Measurements from ENCODE around the gene TPD52L1.
"Not testable (repeated sequence)": the region's sequence is repeated elsewhere in the genome, so short reads cannot be mapped to it uniquely, and the experiment has no call there.

The TPD52L1 gene

DNA sequence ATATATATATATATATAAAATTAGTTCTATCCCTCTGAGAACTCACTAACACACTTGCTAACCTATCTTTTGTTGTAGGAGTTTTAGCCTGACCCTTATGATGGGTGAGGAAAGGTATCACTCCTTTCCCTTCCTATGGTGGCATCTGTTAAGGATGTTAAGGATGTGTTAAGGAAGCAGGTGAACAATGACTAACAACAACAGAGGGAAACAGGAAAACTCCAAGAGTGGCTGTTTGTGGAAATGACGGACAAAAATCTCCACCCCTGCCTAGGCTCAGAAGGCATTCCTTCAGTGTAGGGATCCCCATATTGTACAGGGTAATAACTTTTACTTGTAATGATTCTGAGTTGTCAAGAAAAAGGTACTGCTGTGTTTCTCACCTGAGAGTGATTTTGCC is 8.8 kb upstream of the TPD52L1 start:
- DNase-seq, result no peak

DNA sequence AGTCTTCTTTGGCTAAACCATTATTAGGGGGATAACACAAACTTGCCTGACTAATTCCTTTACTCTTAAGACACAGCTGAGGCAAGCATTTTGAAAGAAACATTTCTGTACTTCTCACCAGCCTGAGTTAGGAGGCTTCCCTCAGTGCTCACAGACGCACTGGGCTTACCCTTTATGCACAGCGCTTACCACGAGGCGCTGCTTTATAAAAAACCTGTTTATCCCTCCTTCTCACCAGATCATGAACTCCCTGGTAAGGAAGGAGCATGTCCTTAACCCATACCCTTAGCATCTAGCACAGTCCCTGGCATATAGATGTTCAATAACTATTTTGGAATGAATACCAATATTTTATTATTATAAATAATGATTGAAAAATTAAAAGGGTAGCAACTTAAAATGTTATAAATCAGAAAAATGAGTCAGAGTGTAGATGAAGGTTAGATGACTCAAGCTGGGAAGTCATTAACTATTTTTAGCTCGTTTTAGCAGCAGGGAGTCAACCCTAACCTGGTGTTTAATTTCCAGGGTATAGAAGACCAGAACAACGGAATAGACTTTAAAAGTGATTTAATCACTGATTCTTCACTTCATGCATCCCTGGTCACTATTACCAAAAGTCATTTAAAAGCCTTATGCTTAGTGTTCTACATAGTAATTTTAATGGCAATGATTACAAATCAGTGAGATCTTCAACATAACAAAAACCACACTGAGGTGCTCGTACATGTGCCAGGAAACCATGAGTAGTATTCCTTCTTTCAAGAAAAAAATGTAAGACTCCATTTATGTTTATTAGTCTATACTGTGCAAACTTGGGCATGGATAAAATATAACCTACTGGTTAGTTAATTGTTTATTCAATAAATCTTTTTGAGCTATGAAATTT is 4.1 kb upstream of the TPD52L1 start:
- DNase-seq, result peak in 1 of 2 experiments; percentile 2

DNA sequence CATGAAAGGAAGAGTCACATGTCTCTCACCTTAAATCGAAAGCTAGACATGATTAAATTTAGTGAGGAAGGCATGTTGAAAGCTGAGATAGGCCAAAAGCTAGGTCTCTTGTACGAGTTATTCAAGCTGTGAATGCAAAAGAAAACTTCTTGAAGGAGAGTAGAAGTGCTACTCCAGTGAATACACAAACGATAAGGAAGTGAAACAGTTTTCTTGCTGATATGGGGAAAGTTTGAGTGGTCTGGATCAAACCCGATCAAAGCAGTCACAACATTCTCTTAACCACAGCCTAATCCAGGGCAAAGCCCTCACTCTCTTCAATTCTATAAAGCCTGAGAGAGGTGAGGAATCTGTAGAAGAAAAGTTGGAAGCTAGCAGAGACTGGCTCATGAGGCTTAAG is 1.9 kb upstream of the TPD52L1 start:
- DNase-seq, result no peak

DNA sequence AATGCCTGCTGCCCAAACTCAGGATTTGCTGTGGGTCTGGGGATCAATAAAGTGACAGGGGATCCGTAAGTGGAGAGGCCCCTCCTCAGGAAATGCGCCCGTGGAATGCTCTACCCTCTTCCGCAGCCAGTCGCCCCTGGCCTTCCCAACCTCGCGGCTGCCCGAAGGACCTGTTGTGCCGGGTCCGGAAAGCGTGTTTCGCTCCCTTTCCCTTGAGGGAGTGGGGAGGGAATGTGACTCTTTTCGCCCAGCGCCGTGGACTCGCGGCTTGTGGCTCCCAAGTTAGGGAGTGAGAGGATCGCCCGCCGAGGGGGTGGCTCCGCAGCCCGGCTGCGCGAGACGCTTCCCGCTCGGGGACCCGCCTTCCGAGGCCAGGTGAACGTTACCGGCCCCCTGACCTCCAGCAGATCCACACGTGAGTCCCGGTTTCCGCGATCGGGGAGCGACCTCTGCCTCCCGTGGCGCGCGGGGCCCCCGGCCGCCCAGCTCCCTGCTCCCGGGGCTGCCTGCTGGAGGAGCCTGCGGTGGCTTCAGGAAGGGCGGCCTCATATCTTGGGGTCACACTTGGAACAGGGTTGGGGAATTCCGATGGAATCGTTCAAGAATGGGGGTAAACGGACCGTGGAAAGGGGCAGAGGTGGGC is 666 bp downstream of the TPD52L1 start:
- peak in 1 of 2 experiments; percentile 12 for DNase-seq

DNA sequence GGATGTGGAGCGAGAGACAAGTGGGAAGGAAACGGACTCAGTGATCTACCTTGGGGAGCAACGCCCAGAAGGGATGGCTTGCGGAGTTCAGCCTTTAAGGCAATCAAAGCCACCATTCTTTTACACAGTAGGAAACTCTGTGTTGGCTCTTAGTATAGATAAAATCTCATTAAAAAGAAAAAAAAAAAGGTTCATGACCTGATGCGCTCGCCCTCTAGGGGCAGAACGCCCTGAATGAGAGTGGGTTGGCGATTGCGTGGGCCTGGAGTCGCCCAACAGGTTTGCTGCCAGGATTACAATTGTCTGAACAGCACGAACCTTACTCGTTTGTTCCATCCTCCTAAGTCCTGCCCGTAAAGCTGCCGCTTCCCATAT is 1.2 kb downstream of the TPD52L1 start:
- peak; percentile 29 to 33 for DNase-seq

DNA sequence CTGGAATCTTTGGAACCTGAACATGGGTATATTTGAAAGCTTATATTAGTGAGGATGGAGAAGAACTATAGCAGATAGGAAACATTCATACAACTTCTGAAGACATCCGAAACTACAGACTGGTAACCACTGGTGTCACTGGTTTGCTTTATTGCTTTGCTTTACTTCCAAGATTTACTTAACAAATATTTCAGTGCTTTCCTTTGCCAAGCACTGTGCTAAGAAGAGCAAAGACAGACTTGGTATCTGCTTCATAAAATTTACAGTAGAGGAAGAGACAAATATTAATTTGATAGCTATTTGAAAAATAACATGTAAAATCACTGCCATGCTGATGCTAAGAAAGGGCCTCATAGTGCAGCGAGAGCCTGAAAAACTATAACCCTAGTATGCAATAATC is 1.8 kb downstream of the TPD52L1 start:
- no peak for DNase-seq

DNA sequence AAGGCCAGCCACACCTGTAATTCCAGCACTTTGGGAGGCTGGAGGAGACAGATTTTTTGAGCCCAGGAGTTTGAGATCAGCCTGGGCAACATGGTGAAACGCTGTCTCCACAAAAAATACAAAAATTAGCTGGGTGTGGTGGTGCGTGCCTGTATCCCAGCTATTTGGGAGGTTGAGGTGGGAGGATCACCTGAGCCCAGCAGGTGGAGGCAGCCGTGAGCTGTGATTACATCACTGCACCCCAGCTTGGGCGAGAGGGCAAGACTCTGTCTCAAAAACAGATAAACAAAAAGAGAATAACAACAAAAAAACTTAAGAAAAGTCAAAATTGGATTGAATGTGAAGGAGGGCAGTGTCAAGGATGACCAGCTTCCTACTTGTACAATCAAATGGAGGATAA is 2.9 kb downstream of the TPD52L1 start:
- DNase-seq, result no peak

DNA sequence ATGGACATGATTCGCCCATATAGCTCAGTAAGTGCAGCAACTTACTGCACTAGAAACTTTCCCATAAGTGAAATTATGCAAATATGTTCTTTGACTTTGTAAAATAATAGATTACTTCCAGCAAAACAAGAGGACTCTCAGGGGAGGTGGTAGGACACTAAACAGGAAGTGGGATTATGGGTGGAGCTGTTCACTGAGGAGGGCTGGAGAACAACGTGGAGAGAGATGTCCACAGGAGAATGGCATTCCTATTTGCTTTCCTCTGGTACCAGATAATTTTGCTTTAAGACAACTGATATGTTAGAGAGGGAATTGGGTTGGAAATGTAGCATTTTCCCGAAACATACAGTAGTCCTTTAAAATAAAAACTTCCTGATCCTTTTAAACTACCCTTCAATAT is 3.7 kb downstream of the TPD52L1 start:
- no peak for DNase-seq

DNA sequence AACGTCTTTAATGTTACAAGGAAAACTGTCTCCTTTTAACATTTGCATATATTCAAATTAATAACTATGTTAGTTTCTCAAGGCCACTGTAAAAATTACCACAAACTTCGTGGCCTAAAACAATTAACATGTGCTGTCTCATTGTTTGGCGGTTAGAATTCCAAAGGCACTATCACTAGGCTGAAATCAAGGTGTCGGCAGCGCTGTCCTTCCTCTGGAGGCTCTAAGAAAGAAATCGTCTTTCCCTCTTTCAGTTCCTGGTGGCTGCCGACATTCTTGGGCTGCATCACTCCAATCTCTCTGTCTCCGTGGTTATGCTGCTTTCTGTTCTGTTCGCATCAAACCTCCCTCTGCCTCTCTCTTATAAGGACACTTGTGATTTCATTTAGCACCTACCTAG is 4.2 kb downstream of the TPD52L1 start:
- DNase-seq, result no peak

DNA sequence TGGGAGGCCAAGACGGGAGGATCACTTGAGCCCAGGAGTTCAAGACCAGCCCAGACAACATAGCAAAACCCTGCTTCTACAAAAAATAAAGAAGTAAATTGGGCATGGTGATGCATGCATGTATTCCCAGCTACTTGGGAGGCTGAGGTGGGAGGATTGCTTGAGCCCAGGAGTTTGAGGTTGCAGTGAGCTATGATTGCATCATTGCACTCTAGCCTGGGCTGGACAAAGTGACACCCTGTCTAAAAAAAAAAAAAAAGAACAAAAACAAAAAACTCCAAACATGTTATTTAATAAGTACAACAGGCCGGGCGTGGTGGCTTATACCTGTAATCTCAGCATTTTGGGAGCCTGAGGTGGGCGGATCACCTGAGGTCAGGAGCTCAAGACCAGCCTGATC is 9.8 kb downstream of the TPD52L1 start:
- not testable (repeated sequence) for DNase-seq

DNA sequence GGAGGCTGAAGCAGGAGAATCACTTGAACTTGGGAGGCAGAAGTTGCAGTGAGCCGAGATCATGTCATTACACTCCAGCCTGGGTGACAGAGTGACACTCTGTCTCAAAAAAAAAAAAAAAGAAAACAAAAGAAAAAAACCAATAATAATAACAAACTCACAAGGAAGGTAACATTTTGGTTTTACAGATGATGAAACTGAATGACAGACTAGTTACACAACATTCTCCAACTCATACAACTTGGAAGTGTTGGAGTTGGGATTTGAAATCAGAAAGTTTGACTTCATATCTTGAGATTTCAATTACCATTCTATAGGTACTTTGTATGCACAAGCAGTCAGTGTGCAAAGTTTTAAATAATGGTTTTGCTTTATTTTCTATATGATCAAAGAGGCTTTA is 10.2 kb downstream of the TPD52L1 start:
- no peak for DNase-seq

DNA sequence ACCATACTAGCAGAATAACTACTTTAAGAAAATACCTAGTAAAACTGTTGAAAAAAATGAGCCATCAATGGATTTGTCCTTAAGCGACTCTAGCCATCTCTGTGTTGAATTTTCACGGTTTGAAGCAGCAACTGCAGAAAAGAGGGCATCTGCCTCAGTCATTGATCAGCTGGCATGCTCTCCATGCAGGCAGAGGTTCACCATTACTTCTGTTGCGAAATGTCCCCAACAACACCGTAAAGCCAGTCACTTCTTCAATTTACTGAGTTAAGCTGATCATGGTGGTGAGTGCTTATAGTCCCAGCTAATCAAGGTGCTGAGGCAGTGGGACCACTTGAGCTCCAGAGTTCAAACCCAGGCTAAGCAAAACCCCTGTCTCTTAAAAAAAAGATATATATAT is 11.1 kb downstream of the TPD52L1 start:
- no peak for DNase-seq

DNA sequence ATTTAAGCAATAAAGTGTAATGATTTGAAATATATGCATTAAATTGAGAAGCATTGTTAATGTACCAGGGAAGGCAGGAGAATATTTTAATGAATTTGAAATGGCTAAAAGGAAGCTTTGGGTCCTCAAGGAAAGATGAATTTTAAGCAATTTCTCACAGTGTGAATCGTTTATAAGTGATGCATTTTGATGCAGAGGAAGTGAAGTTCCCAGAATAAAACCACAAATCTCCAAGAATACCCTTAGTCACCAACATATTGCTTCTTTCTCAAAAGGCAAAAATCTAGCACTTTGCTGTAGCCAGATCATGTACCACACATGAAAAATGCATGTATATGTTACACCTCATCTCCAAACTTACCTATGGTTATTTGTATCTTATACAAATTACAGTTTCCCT is 11.7 kb downstream of the TPD52L1 start:
- no peak for DNase-seq

DNA sequence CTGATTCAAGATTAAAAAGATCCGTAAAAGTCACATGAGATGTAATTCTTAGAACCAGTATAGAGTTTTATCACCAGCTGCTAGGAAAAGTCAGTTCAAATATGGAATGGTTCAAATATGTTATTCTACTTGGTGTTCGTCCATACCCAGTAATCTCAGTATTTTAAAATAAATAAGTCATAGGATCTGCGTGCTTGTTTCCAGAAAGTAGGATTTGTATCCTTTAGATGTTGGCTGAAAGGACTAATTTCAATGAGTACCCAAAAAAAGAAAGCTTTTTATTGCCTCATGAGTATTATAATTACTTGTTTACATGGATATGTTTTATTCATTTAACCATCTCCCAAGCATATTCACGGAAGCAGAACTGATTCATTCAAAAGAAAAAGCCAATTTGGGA is 12.2 kb downstream of the TPD52L1 start:
- DNase-seq, result no peak

DNA sequence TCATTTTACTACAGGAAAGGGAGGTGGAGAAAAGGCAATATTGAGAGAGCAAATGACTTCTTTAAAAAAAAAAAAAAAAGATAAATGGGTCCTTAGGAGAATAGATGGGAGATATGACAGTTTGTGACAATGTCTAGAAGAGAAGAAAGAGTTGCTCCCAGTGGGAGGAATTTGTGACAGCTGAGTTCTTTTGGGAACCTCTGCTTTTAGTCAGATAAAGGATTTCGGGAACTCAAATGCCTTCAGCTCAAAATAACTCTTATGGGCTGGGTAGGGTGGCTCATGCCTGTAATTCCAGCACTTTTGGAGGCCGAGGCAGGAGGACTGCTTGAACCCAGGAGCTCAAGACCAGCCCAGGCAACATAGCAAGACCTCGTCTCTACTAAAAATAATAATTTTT is 13.1 kb downstream of the TPD52L1 start:
- no peak for DNase-seq

DNA sequence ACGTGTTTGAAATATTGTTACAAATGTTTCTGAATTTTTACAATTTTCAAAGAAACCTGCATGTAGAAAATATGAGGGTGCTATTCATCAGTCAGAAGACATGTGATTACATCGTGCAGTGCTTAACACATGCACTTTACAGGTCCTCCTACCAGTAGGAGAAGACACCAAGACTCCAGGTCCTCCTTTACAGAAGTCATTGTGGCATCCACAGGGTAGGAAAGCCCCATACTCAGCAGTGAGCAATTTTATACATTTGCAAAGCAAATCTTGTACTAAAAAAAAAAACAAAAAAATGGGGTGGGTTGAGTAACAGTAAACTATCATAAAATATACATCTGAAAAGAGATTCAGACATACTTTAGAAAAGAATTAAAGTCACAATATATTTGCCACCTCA is 14.0 kb downstream of the TPD52L1 start:
- no peak for DNase-seq

DNA sequence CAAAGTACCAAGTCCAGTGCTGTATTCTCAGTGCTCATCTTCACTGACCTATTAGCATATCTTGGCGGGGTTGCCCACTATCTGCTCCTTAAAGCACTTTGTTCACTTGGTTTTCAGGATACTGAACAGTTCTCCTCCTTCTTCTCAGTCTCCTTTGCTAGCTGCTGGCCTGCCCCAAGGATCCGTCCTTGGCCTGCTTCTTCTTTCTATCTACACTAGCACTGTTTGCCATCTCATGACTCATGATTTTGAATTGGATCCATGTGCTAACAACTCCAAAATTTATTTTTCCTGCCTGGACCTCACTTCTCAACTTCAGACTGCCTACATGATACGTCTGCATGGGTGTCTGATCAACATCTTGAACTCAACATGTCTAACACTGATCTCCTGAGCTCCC is 15.5 kb downstream of the TPD52L1 start:
- DNase-seq, result no peak

DNA sequence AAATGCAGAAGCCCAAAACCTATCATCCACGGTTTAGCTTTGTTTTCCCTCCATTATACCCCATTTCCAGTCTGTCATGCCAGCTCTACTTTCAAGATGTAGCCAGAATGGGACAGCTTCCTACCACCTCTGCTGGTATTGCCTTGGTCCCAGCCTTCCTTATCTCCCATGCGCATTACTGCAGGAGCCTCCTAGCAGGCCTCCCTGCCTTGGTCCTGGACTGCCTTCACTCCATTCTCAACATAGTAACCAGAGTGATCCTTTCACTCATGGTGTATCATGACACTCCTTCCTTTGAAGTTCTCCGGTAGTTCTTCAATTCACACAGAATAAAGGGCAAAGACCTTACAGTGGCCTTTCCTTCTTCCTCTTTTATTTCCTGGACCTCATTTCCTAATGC is 15.9 kb downstream of the TPD52L1 start:
- no peak for DNase-seq

DNA sequence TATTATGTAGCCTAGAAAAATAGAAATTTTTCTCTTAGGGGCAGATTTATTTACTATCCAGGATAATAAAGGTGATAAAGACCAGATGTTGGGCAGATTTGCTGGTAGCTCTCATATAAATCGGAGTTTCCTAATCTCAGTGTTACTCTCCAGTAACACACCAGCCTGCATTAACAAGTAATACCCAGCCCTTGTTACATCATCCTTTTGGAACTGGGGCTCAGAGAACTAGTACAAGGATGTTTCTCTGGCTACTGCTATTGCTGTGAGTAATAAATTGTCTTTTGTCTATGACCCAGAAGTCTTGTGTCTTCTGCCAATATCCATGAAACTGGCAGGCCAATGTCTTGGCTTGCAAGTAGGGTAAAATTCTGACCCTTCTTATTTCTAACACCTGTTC is 16.8 kb downstream of the TPD52L1 start:
- no peak for DNase-seq

DNA sequence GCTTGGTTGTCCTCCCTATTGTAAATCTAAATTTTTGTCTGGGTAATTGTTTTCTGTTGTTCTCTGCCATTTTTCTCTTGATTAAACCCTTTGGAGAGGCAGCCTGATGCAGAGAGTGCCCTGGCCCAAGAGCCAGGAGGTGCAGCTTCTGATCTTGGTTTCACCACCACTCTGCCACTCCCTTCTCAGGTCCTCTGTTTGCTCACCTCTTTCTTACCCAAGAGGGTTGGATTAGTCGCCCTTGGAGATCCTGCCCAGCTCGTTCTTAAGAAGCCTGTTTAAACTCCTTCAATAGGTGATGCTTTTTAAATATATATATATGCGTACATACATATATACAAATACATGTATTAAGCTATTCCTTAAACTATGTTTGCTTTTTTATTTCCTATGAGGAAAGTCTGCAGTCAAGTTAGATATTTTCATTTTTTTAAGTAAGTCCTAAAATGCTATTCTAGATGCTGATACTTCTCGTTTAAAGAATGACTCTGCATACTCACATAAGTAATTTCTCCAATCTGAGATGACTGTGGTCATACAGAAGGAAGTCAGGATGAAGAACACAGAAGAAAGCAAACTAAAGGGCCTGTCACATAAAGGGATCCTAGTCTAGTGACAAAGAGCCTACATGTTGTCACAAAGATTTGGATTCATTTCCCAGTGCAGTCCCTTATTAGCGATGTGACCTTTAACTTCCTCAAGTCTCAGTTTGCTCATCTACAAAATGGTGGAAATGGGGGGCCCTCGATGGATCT is 19.9 kb downstream of the TPD52L1 start:
- DNase-seq, result no peak

DNA sequence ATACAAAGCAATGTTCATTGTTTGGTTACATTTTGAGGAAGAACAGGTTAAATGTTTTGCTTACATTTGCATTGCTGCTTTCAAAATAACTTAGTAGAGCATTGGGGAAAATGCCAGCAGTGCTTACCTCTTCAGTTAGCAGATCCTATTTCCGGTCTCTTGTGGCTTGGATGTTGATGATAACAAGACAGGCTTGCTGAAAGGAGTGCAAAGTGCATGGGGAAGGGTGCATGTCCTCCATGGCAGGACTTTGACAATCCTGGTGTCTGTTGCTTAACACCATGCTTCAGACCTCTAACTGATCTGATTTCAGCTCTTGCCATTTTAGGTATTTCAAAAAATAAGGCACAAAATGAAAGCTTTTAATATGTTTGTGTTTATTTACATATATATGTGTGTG is 21.1 kb downstream of the TPD52L1 start:
- DNase-seq, result no peak

DNA sequence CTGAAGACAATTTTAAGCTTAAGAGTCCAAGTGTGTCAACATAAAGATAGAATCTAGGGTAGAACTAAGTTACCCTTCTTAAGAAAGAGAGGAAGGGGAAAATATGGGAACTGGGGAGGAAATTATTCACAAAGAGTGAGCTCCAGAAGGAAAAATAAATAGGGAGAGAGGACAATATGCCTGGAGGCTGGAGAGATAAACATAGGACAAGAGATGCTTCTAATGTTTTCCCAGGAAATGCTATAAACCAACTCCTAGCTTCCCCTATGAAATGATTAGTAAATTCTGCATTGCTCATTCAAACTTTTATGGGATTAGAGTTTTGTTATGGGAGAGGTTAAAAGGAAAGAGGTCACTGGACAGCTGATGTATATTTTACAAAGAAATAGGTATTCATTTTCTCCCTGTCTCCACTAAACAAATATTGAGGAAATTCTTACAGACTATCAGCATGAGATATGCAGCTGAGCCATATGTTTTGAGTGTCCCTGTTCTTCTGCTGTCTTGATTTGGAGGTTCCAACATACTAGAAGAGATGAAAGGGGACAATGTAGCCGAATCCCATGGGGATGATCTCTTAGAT is 22.0 kb downstream of the TPD52L1 start:
- no peak for DNase-seq

DNA sequence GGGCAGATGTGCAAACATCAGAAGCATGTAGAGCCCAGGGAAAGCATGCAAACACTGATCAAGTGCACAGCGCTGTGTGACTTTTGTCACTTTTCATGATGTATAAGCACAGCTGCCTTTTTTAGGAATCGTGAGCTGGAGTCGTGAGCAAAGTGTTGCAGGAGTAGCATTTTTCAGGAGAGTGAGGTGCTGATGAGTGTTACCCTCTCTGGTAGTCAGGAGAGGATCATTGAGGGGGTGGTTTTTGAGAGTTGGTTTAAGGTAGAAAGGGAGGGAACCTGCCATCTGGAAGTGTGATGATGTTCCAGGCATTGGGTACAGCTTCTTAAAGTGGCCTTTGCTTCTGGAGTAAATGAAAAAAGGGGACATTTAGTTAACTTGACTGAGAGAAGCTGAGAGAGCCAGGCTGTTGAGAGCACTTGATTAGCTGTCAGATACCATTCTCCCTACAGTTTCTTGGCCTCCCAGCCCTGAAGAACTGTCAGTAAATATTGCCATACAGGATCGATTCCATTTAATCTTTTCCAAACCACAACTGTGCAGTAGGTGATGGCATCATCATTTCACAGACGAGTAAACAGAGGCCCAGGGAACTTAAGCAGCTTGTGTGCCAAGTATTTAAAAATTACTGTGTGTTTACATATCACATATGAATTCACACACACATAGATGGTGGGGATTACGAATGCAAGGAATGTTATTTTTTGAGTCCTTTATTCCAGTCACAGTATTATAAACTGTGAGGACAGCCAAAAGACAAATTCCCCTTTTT is 28.9 kb downstream of the TPD52L1 start:
- DNase-seq, result peak in 1 of 2 experiments; percentile 15

Measured in NCI-H2081 (cell line).